Mononuclear cell (primary cell): ENCODE data around the gene LRP1B. TPM values are rescaled to one million over a fixed set of nuclear protein-coding genes. Genes with fewer than 3 reads are reported as not detected.

Experiments used
- H3K27me3 ChIP-seq: 2 replicates; pipeline ENCODE4 v1.6.0; 2011; ENCODE audit warnings: low read length, control low read depth; ENCODE audit not compliant: insufficient read depth
- H3K4me1 ChIP-seq: 2 replicates; pipeline ENCODE4 v1.5.1; 2011; ENCODE audit warnings: mild to moderate bottlenecking, low read length, control low read depth; ENCODE audit not compliant: insufficient read depth
- H3K4me3 ChIP-seq: 2 replicates; pipeline ENCODE4 v1.5.1; 2011; ENCODE audit warnings: mild to moderate bottlenecking, low read length, moderate library complexity
- H3K9me3 ChIP-seq: 2 replicates; pipeline ENCODE4 v1.5.1; 2011; ENCODE audit warnings: low read depth, mild to moderate bottlenecking, control low read depth, low read length
- total RNA-seq: library from RNA; depleted of rRNA; stranded (reverse); fragments of >200 nt; gene quantifications from one replicate; pipeline ENCODE4 v1.2.3, GENCODE V29; 2012

LRP1B gene
- total RNA-seq, 1 donor: under 0.01 TPM

GRCh38 chr2:140203347-140203746, 1927.5 kb downstream of the LRP1B start:
- Histone ChIP-seq H3K4me1 (no peaks in the 10 kb centered on the region), H3K27me3 (no peaks in the 10 kb centered on the region), H3K9me3 (no peaks in the 10 kb centered on the region), H3K4me3 (no peak overlapping the region)

GRCh38 chr2:140201572-140201971, 1929.2 kb downstream of the LRP1B start:
- no peaks in the 10 kb centered on the region for H3K9me3 ChIP-seq

DNA sequence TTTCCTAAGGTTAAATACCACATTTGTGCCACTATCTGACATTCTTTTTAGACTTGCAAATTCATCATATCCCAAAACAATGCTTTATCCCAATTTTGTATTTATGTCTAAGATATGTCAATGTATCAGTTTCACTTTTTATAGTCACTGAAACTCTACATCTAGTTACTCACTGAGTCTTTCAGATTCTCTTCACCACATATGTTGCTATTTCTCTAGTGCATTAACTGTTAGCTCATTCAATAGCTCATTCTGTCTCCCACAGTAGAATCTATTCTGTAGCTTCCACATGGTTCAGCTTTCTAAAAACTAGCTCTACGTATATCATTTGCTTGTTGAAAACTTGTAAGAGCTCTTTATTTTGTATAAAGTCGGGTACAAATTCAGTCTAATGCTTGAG, 1930.1 kb downstream of the LRP1B start:
- Histone ChIP-seq H3K4me3 (no peak overlapping the region), H3K9me3 (no peaks in the 10 kb centered on the region), H3K4me1 (no peaks in the 10 kb centered on the region), H3K27me3 (no peaks in the 10 kb centered on the region)

More at GRCh38 chr2:140201572-140201971, 1929.2 kb downstream of the LRP1B start:
- H3K4me3 ChIP-seq: no peak overlapping the region
- H3K4me1 ChIP-seq: no peaks in the 10 kb centered on the region
- no peaks in the 10 kb centered on the region for H3K27me3 ChIP-seq

DNA sequence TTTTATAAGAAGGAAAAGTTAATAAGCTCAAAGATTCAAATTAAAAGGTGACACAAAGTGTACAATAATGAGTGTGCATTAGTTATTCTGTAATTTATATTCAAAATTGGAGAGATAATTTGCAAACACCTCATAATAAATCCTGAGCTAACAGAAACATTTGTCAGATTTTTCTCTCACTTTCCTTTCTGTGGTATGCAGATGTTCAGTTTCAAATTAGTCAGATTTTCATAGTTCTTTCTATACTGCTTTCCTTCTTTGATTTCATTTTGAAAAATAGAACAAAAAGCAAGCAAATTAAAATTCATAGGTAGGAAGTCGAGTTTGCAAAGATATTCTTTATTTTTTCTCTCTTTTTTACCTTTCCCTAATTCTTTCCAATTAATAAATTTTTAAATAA, 1930.5 kb downstream of the LRP1B start:
- H3K4me3 ChIP-seq: no peak overlapping the region
- no peaks in the 10 kb centered on the region for H3K4me1 ChIP-seq
- no peaks in the 10 kb centered on the region for H3K27me3 ChIP-seq
- no peaks in the 10 kb centered on the region for H3K9me3 ChIP-seq

- Histone ChIP-seq H3K4me3 (no peak overlapping the region), H3K27me3 (no peaks in the 10 kb centered on the region), H3K4me1 (no peaks in the 10 kb centered on the region), H3K9me3 (no peaks in the 10 kb centered on the region)
Observed at GRCh38 chr2:140199312-140199711, 1931.5 kb downstream of the LRP1B start.

- Histone ChIP-seq H3K9me3 (no peaks in the 10 kb centered on the region), H3K4me3 (no peak overlapping the region), H3K27me3 (no peaks in the 10 kb centered on the region), H3K4me1 (no peaks in the 10 kb centered on the region)
Observed at GRCh38 chr2:140187086-140187485, 1943.7 kb downstream of the LRP1B start.

GRCh38 chr2:140186313-140186712, 1944.5 kb downstream of the LRP1B start:
- Histone ChIP-seq H3K4me3 (no peak overlapping the region), H3K27me3 (no peaks in the 10 kb centered on the region), H3K9me3 (no peaks in the 10 kb centered on the region)

DNA sequence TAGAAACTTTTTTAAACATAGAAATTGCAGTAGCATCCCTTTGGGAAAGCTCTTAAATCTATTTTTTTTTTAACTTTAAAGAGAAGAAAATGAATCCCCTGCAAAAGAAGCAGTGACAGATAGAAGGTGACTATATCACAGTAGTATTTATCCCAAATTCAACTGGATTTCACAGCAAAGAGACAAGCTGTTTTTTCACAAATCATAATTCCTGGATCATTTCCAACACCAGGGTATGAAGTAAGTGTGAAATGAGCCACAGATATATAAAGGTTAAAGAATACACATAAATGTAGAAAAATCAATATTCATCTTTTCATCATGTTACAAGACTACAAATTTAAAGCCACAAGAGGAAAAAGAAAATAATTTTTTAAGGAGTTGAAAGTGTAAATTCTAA, 1945.7 kb downstream of the LRP1B start:
- H3K9me3 ChIP-seq: no peaks in the 10 kb centered on the region
- no peaks in the 10 kb centered on the region for H3K4me1 ChIP-seq
- no peak overlapping the region for H3K4me3 ChIP-seq
- H3K27me3 ChIP-seq: no peaks in the 10 kb centered on the region

More at GRCh38 chr2:140186313-140186712, 1944.5 kb downstream of the LRP1B start:
- H3K4me1 ChIP-seq: no peaks in the 10 kb centered on the region

DNA sequence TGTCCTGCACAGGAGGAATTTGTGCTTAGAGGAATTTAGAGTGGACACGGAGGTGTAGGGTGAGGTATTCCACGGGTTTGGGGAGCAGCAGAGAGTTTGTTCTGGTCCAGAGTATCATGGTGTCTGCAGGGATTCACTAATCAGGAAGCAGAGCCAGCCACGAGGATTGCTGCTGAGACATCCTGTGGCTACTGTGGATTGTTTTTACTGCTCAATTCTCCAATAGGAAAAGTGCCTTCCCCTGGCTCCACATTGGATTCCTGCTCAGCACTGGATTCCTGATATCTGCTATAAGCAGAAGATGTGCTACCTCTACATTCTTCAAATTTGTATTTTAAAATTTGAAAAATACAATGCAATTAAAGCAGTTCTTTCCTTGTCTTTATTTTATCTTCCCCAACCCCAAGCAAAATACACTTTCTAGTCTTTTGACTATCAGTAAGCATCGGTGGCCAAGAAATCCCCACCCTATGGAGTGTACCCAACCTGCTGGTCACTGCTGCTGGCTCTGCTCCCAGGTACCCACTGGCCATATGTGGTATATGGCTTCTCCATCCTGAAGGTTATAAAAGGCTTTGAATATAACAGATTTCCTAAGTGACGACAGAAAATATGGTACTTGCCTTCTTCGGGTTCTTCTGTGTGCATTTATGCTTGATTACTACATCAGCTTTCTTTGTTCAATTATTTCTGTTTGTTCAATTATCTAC, 1947.6 kb downstream of the LRP1B start:
- H3K9me3 ChIP-seq: no peaks in the 10 kb centered on the region
- H3K27me3 ChIP-seq: no peaks in the 10 kb centered on the region
- no peaks in the 10 kb centered on the region for H3K4me1 ChIP-seq
- no peak overlapping the region for H3K4me3 ChIP-seq
